SK-N-SH (cell line): Measurements from ENCODE around the gene TBX19. TPM values are rescaled to one million over a fixed set of nuclear protein-coding genes. Genes with fewer than 3 reads are reported as not detected.

Experiments used
- CTCF ChIA-PET: fragments of 300-600, 350-600 bp; formaldehyde crosslinking; extraction: SDS; loops from one replicate; lab custom pipeline; 2021; lab: Yijun Ruan, JAX
- POLR2A ChIA-PET: fragments of 350-600 bp; sonication (Branson Sonifier 250); formaldehyde crosslinking; extraction: SDS; loops from one replicate; lab custom pipeline; 2020; ENCODE audit warnings: antibody characterized with exemption, inconsistent platforms; lab: Yijun Ruan, JAX
- DNase-seq: peaks from one replicate; pipeline ENCODE4 v3.0.0; 2012
- H2AFZ ChIP-seq: fragments of 200-600 bp; sonication (generic); 2 replicates; pipeline ENCODE4 v1.8.1; 2016; ENCODE audit warnings: antibody characterized with exemption, mild to moderate bottlenecking, low read depth
- H3F3A ChIP-seq: fragments of 200-600 bp; sonication (generic); replicated peaks from 2 replicates; pipeline ENCODE3; 2016; ENCODE audit warnings: antibody characterized with exemption, mild to moderate bottlenecking; ENCODE audit not compliant: insufficient read depth
- H3K27ac ChIP-seq, 2 experiments: fragments of 200-500 bp in 1 of 2; fragments of 200-600 bp in 1 of 2; sonication (Bioruptor generic) in 1 of 2; sonication (generic), shearing (Covaris generic) in 1 of 2; 2 replicates each; pipeline versions ENCODE4 v1.5.1 to v1.6.1; 2014 to 2016; ENCODE audit warnings: low read depth in 2 of 2, inconsistent platforms in 1 of 2, low read length in 1 of 2, mild to moderate bottlenecking in 1 of 2, mixed read lengths in 1 of 2
- H3K27me3 ChIP-seq: fragments of 200-600 bp; sonication (generic), shearing (Covaris generic); 2 replicates; pipeline ENCODE4 v1.6.1; 2016; ENCODE audit warnings: mixed run types; ENCODE audit not compliant: insufficient read depth
- H3K36me3 ChIP-seq, 2 experiments: fragments of 200-500 bp in 1 of 2; fragments of 200-600 bp in 1 of 2; sonication (Bioruptor generic) in 1 of 2; sonication (generic) in 1 of 2; replicated peaks in 1 of 2; 2 replicates each; pipeline versions ENCODE3 to v1.5.1; 2014 to 2016; ENCODE audit warnings: low read length in 1 of 2, mild to moderate bottlenecking in 1 of 2; ENCODE audit not compliant: insufficient read depth in 2 of 2, control insufficient read depth in 1 of 2
- H3K4me1 ChIP-seq, 2 experiments: fragments of 200-500 bp in 1 of 2; fragments of 200-600 bp in 1 of 2; sonication (Bioruptor generic) in 1 of 2; sonication (generic), shearing (Covaris generic) in 1 of 2; 2 replicates each; pipeline versions ENCODE4 v1.5.1 to v1.6.1; 2014 to 2016; ENCODE audit warnings: low read depth in 1 of 2, low read length in 1 of 2, mixed run types in 1 of 2; ENCODE audit not compliant: insufficient read depth in 2 of 2, control insufficient read depth in 1 of 2
- H3K4me2 ChIP-seq: fragments of 200-600 bp; sonication (generic), shearing (Covaris generic); 2 replicates; pipeline ENCODE4 v1.6.1; 2017; ENCODE audit warnings: mixed run types
- H3K4me3 ChIP-seq, 2 experiments: fragments of 200-500 bp in 1 of 2; fragments of 200-600 bp in 1 of 2; sonication (Bioruptor generic) in 1 of 2; sonication (generic), shearing (Covaris generic) in 1 of 2; 2 replicates each; pipeline versions ENCODE4 v1.5.1 to v1.8.1; 2014 to 2016; ENCODE audit warnings: low read depth in 2 of 2, inconsistent platforms in 1 of 2, low read length in 1 of 2, mild to moderate bottlenecking in 1 of 2, mixed read lengths in 1 of 2, moderate library complexity in 1 of 2
- H3K79me2 ChIP-seq: fragments of 200-600 bp; sonication (generic); 2 replicates; pipeline ENCODE4 v1.8.1; 2017; ENCODE audit warnings: mild to moderate bottlenecking; ENCODE audit not compliant: insufficient read depth
- H3K9ac ChIP-seq: fragments of 200-600 bp; sonication (generic); 2 replicates; pipeline ENCODE4 v1.6.1; 2017; ENCODE audit warnings: mixed run types
- H3K9me2 ChIP-seq: fragments of 200-600 bp; sonication (generic); 2 replicates; pipeline ENCODE4 v1.6.1; 2017; ENCODE audit warnings: mixed run types
- H3K9me3 ChIP-seq: fragments of 200-600 bp; sonication (generic); 2 replicates; pipeline ENCODE4 v1.6.1; 2017; ENCODE audit warnings: mixed run types, mild to moderate bottlenecking, moderate library complexity
- H4K20me1 ChIP-seq: fragments of 200-600 bp; sonication (generic); 2 replicates; pipeline ENCODE4 v1.6.1; 2017; ENCODE audit warnings: mild to moderate bottlenecking, mixed run types; ENCODE audit not compliant: insufficient read depth
- CHD2 ChIP-seq: fragments of 150-350 bp; IDR thresholded peaks from 2 replicates; pipeline ENCODE4 v1.6.1; 2018; ENCODE audit warnings: low read length; ENCODE audit not compliant: partially characterized antibody
- EZH2phosphoT487 ChIP-seq: fragments of 200-600 bp; sonication (generic); IDR thresholded peaks from 2 replicates; pipeline ENCODE4 v1.6.1; 2017; ENCODE audit warnings: low read depth, mixed run types, mild to moderate bottlenecking, antibody characterized with exemption, moderate library complexity, borderline replicate concordance
- NRF1 ChIP-seq: IDR thresholded peaks from 2 replicates; pipeline ENCODE4 v1.6.1; 2012; ENCODE audit warnings: low read depth, mild to moderate bottlenecking, low read length
- RCOR1 ChIP-seq: fragments of 150-350 bp; IDR thresholded peaks from 2 replicates; pipeline ENCODE4 v1.6.1; 2017; ENCODE audit warnings: antibody characterized with exemption, low read length
- RFX5 ChIP-seq: IDR thresholded peaks from 2 replicates; pipeline ENCODE4 v1.6.1; 2012; ENCODE audit warnings: mild to moderate bottlenecking, improper control_type of control experiment, low read length
- SIN3A ChIP-seq: IDR thresholded peaks from 2 replicates; pipeline ENCODE4 v1.6.1; 2012; ENCODE audit warnings: low read depth, mild to moderate bottlenecking, low read length, moderate library complexity, borderline replicate concordance
- TAF1 ChIP-seq: IDR thresholded peaks from 2 replicates; pipeline ENCODE4 v1.6.1; 2012; ENCODE audit warnings: low read depth, mild to moderate bottlenecking, low read length, moderate library complexity, borderline replicate concordance
- WGBS: methylation state at CpG from one replicate; pipeline ENCODE4 v1.1.6; 2017; ENCODE audit warnings: low lambda C conversion rate; 5-methylcytosine and 5-hydroxymethylcytosine counted together
- polyA plus RNA-seq, 3 experiments: library from polyadenylated mRNA; depleted of rRNA; stranded (reverse); fragments of >200 nt; gene quantifications; 2 replicates each; pipeline ENCODE4 v1.2.3, GENCODE V29; 2012
- TF ChIP-seq, protein P1 (sequence below): IDR thresholded peaks from 2 replicates; pipeline ENCODE4 v1.4.0; 2012; ENCODE audit warnings: low read depth
- TF ChIP-seq, protein P2 (sequence below): IDR thresholded peaks from 2 replicates; pipeline ENCODE4 v1.6.1; 2012; ENCODE audit warnings: mild to moderate bottlenecking, low read depth, low read length, moderate library complexity
- TF ChIP-seq, protein P3 (sequence below): IDR thresholded peaks from 2 replicates; pipeline ENCODE4 v1.4.0; 2012; ENCODE audit warnings: low read depth, borderline replicate concordance
- TF ChIP-seq, protein P4 (sequence below): fragments of 150-350 bp; IDR thresholded peaks from 2 replicates; pipeline ENCODE4 v1.6.1; 2017; ENCODE audit warnings: antibody characterized with exemption, low read length, low read depth, borderline replicate concordance

Gene TBX19
- polyA plus RNA-seq, 1 of the 3 experiments (the other 2 are of a cell fraction), result 2.7 TPM

DNA sequence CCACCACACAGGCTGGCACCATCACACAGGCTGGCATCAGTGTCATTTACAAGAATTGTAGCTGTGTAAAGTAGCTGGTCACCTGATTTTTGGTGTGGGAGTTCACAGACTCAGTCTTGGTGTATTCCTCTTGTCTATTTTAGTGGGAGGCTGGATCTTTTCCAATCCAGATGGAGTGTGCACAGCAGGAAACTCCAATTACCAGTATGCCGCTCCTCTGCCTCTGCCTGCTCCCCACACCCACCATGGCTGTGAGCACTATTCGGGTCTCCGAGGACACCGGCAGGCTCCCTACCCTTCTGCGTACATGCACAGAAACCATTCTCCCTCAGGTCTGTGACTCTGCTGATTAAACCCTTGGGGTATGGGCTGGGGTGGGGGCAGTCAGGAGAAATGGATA lies 24.2 kb downstream of the TBX19 start:
- no peaks in the 10 kb centered on the region for H3K9me3 ChIP-seq
- no peak for TF ChIP-seq SIN3A
- no peak for TF ChIP-seq TAF1
- TF ChIP-seq EZH2phosphoT487, result no peak
- no peak for TF ChIP-seq NRF1
- TF ChIP-seq CHD2, result no peak
- TF ChIP-seq RCOR1, result no peak
- TF ChIP-seq, protein P1, sequence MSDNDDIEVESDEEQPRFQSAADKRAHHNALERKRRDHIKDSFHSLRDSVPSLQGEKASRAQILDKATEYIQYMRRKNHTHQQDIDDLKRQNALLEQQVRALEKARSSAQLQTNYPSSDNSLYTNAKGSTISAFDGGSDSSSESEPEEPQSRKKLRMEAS, result no peak
- TF ChIP-seq, all 33 proteins: peak for 0
- 94% methylated on average over 5 of the region's 5 CpGs for WGBS
- ChIA-PET POLR2A (no interaction called here), CTCF (interaction anchor here (2.0 kb wide), 1 partner anchor 38 kb away, joined by 12 read pairs; no protein-coding TSS in a partner anchor)
- H4K20me1 ChIP-seq, result no peaks in the 10 kb centered on the region
- H3K9ac ChIP-seq, result no peak overlapping the region
- H3K36me3 ChIP-seq, result peaks cover 3 to 6% of the 10 kb centered on the region in 2 experiments
- DNase-seq, result no peak
- no peak overlapping the region for H3K4me2 ChIP-seq
- no peaks in the 10 kb centered on the region for H3K79me2 ChIP-seq
- no peaks in the 10 kb centered on the region for H3K27me3 ChIP-seq
- peaks cover 0 to 7% of the 10 kb centered on the region in 2 experiments; a peak in 1 of 4 replicates for H3K4me1 ChIP-seq
- H3F3A ChIP-seq, result no peaks in the 10 kb centered on the region
- no peak overlapping the region for H3K27ac ChIP-seq
- no peaks in the 10 kb centered on the region for H3K9me2 ChIP-seq
- H2AFZ ChIP-seq, result no peak overlapping the region
- no peak overlapping the region for H3K4me3 ChIP-seq

DNA sequence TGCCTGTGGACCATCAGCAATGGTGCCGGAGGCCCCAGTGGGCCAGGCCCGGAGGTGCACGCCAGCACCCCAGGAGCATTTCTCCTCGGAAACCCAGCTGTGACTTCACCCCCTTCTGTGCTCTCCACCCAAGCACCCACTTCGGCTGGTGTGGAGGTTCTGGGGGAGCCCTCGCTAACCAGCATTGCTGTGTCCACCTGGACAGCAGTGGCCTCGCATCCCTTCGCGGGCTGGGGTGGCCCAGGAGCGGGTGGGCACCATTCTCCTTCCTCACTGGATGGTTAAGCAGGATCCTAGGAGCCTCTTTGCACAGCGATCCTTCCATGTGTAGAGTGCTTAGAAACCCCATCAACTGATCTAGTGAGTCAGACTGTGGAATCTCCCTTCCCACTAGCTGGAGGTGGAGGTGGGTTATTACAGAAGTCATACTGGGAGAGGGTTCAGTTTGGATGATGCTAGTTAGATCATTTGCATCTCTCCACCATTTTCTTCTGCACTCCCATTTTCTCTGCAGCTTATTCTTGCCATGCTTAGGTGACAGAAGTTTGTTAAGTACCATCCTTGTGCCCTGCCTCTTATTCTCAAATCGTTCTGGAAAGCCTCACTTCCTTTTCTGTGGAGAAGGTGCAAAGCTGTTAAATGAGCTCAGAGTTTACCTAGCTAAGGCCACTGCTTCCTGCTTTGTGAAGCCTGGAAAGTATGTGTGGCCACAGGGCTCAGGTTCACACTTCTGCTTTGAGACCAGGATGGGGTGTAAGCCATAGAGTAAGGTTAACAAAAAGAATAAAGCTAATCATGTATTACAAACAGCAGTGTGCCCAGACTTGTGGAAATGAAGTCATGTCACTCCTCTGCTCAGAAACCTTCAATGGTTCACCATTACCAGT lies 32.3 kb downstream of the TBX19 start:
- no peak overlapping the region for H3K27ac ChIP-seq

DNA sequence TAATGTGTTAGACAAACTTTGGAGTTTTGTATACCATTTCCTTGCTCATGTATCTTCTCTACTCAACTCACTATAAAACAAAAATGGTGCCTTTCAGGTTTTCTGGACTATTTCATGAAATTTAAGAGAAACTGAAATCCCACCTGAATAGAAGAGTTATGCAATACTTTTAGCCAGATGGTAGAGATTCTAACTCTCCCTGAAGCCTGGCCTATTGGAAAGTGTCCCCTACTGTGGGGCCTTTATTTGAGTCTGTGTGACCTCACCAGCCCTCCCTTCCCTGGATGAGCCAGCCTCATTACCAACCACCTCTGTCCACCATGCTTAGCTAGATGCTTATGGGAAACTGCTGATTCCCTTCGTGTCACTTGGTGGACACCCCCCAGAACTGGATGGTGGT lies 35.5 kb downstream of the TBX19 start:
- no peaks in the 10 kb centered on the region for H3K9me3 ChIP-seq
- peaks cover 0 to 19% of the 10 kb centered on the region in 2 experiments for H3K36me3 ChIP-seq
- DNase-seq, result no peak
- H3K4me1 ChIP-seq, result peaks cover 0 to 5% of the 10 kb centered on the region in 2 experiments; a peak in 1 of 4 replicates
- peaks cover 6% of the 10 kb centered on the region for H3F3A ChIP-seq
- no peaks in the 10 kb centered on the region for H3K9me2 ChIP-seq
- no peaks in the 10 kb centered on the region for H3K79me2 ChIP-seq
- H4K20me1 ChIP-seq, result no peaks in the 10 kb centered on the region
- WGBS, result 67% methylated on average over 1 of the region's 1 CpG
- H2AFZ ChIP-seq, result no peak overlapping the region
- H3K27me3 ChIP-seq, result no peaks in the 10 kb centered on the region
- ChIA-PET POLR2A (no interaction called here), CTCF (interaction anchor here (5.8 kb wide), 1 partner anchor 26 kb away, joined by 33 read pairs; no protein-coding TSS in a partner anchor)
- no peak overlapping the region for H3K27ac ChIP-seq
- H3K4me3 ChIP-seq, result no peak overlapping the region
- no peak overlapping the region for H3K4me2 ChIP-seq
- H3K9ac ChIP-seq, result no peak overlapping the region
- TF ChIP-seq, protein P2, sequence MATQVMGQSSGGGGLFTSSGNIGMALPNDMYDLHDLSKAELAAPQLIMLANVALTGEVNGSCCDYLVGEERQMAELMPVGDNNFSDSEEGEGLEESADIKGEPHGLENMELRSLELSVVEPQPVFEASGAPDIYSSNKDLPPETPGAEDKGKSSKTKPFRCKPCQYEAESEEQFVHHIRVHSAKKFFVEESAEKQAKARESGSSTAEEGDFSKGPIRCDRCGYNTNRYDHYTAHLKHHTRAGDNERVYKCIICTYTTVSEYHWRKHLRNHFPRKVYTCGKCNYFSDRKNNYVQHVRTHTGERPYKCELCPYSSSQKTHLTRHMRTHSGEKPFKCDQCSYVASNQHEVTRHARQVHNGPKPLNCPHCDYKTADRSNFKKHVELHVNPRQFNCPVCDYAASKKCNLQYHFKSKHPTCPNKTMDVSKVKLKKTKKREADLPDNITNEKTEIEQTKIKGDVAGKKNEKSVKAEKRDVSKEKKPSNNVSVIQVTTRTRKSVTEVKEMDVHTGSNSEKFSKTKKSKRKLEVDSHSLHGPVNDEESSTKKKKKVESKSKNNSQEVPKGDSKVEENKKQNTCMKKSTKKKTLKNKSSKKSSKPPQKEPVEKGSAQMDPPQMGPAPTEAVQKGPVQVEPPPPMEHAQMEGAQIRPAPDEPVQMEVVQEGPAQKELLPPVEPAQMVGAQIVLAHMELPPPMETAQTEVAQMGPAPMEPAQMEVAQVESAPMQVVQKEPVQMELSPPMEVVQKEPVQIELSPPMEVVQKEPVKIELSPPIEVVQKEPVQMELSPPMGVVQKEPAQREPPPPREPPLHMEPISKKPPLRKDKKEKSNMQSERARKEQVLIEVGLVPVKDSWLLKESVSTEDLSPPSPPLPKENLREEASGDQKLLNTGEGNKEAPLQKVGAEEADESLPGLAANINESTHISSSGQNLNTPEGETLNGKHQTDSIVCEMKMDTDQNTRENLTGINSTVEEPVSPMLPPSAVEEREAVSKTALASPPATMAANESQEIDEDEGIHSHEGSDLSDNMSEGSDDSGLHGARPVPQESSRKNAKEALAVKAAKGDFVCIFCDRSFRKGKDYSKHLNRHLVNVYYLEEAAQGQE, result no peak
- TF ChIP-seq, protein P3, sequence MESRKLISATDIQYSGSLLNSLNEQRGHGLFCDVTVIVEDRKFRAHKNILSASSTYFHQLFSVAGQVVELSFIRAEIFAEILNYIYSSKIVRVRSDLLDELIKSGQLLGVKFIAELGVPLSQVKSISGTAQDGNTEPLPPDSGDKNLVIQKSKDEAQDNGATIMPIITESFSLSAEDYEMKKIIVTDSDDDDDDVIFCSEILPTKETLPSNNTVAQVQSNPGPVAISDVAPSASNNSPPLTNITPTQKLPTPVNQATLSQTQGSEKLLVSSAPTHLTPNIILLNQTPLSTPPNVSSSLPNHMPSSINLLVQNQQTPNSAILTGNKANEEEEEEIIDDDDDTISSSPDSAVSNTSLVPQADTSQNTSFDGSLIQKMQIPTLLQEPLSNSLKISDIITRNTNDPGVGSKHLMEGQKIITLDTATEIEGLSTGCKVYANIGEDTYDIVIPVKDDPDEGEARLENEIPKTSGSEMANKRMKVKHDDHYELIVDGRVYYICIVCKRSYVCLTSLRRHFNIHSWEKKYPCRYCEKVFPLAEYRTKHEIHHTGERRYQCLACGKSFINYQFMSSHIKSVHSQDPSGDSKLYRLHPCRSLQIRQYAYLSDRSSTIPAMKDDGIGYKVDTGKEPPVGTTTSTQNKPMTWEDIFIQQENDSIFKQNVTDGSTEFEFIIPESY, result no peak
- TF ChIP-seq, protein P4, sequence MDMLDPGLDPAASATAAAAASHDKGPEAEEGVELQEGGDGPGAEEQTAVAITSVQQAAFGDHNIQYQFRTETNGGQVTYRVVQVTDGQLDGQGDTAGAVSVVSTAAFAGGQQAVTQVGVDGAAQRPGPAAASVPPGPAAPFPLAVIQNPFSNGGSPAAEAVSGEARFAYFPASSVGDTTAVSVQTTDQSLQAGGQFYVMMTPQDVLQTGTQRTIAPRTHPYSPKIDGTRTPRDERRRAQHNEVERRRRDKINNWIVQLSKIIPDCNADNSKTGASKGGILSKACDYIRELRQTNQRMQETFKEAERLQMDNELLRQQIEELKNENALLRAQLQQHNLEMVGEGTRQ, result no peak

More for the DNA sequence above, 32.3 kb downstream of the TBX19 start:
- H3K4me3 ChIP-seq, result no peak overlapping the region
- ChIA-PET POLR2A (no interaction called here), CTCF (interaction anchor here (1.8 to 5.8 kb wide), 2 partner anchors 14 to 30 kb away, joined by 4 to 33 read pairs; no protein-coding TSS in a partner anchor)
- H3K4me2 ChIP-seq, result no peak overlapping the region
- no peaks in the 10 kb centered on the region for H4K20me1 ChIP-seq
- DNase-seq, result no peak
- H3K79me2 ChIP-seq, result no peaks in the 10 kb centered on the region
- no peak overlapping the region for H3K9ac ChIP-seq
- peaks cover 3 to 19% of the 10 kb centered on the region in 2 experiments for H3K36me3 ChIP-seq
- H3K27me3 ChIP-seq, result no peaks in the 10 kb centered on the region
- no peaks in the 10 kb centered on the region for H3K9me3 ChIP-seq
- no peaks in the 10 kb centered on the region for H3K9me2 ChIP-seq
- no peaks in the 10 kb centered on the region for H3K4me1 ChIP-seq
- TF ChIP-seq CHD2 (no peak), RFX5 (no peak)
- TF ChIP-seq, all 33 proteins: peak for 0
- H2AFZ ChIP-seq, result no peak overlapping the region
- WGBS, result 84% methylated on average over 7 of the region's 12 CpGs
- H3F3A ChIP-seq, result no peaks in the 10 kb centered on the region
